Measurements from ENCODE around the gene ZDHHC3.

GRCh38 chr3:44918087-44918486, 57.9 kb downstream of the ZDHHC3 start:
- TF ChIP-seq, protein P1, sequence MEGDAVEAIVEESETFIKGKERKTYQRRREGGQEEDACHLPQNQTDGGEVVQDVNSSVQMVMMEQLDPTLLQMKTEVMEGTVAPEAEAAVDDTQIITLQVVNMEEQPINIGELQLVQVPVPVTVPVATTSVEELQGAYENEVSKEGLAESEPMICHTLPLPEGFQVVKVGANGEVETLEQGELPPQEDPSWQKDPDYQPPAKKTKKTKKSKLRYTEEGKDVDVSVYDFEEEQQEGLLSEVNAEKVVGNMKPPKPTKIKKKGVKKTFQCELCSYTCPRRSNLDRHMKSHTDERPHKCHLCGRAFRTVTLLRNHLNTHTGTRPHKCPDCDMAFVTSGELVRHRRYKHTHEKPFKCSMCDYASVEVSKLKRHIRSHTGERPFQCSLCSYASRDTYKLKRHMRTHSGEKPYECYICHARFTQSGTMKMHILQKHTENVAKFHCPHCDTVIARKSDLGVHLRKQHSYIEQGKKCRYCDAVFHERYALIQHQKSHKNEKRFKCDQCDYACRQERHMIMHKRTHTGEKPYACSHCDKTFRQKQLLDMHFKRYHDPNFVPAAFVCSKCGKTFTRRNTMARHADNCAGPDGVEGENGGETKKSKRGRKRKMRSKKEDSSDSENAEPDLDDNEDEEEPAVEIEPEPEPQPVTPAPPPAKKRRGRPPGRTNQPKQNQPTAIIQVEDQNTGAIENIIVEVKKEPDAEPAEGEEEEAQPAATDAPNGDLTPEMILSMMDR (IDR thresholded peaks at IDR 0.05), result no peak
- TF ChIP-seq POLR2A (IDR thresholded peaks at IDR 0.05), result no peak
